HG03469 (cell line): ENCODE data around the gene ATMIN.
A peak's percentile ranks its signal among the peaks of the same experiment; 100 is the strongest.

Experiments
- ATAC-seq: cut with Tn5 transposase; IDR thresholded peaks from one replicate; pipeline ENCODE4 v1.9.1; 2021; ENCODE audit warnings: mild to moderate bottlenecking, moderate library complexity, moderate number of reproducible peaks; ENCODE audit not compliant: unreplicated experiment

Gene ATMIN

GRCh38 chr16:81005610-81006161 is 30.0 kb upstream of the ATMIN start:
- ATAC-seq: no peak

GRCh38 chr16:81006211-81006812 is 29.3 kb upstream of the ATMIN start:
- peak; percentile 13 for ATAC-seq

GRCh38 chr16:81006813-81007695 is 28.6 kb upstream of the ATMIN start, which contains the start of the genes CENPN and CMC2:
Gene CENPN (plus strand): TSS chr16:81007214. CDS start chr16:81011940, 4,726 bp downstream.
Gene CMC2 (minus strand): TSS chr16:81006885. CDS start chr16:80997394, 9,491 bp downstream.
- ATAC-seq: peak; percentile 63

- no peak for ATAC-seq
Measured at GRCh38 chr16:81008505-81008789, 27.2 kb upstream of the ATMIN start.

- ATAC-seq: no peak
Measured at GRCh38 chr16:81012974-81013373, 22.7 kb upstream of the ATMIN start.

GRCh38 chr16:81014672-81015071 is 21.0 kb upstream of the ATMIN start:
- ATAC-seq: no peak

- ATAC-seq: no peak
Measured at GRCh38 chr16:81018496-81018895, 17.1 kb upstream of the ATMIN start.

- ATAC-seq: no peak
Measured at GRCh38 chr16:81026429-81026828, 9.2 kb upstream of the ATMIN start.

GRCh38 chr16:81029930-81030604 is 5.6 kb upstream of the ATMIN start:
- ATAC-seq: no peak

- peak; percentile 31 for ATAC-seq
Measured at GRCh38 chr16:81035975-81036750, 521 bp downstream of the ATMIN start.

- ATAC-seq: no peak
Measured at GRCh38 chr16:81036751-81037350, 1.2 kb downstream of the ATMIN start.

- no peak for ATAC-seq
Measured at GRCh38 chr16:81040131-81040530, 4.5 kb downstream of the ATMIN start.

GRCh38 chr16:81040842-81041241 is 5.2 kb downstream of the ATMIN start:
- ATAC-seq: no peak

- ATAC-seq: no peak
Measured at GRCh38 chr16:81041696-81042095, 6.1 kb downstream of the ATMIN start.

- no peak for ATAC-seq
Measured at GRCh38 chr16:81042821-81043220, 7.2 kb downstream of the ATMIN start.

- ATAC-seq: no peak
Measured at GRCh38 chr16:81053761-81054160, 18.1 kb downstream of the ATMIN start.

GRCh38 chr16:81060576-81061306 is 25.1 kb downstream of the ATMIN start:
- no peak for ATAC-seq

GRCh38 chr16:81061307-81061640 is 25.6 kb downstream of the ATMIN start:
- no peak for ATAC-seq

GRCh38 chr16:81061871-81062608 is 26.4 kb downstream of the ATMIN start:
- no peak for ATAC-seq
